GM21360 (cell line): ENCODE data around the gene ABCD3.
"Not testable (repeated sequence)": the region's sequence is repeated elsewhere in the genome, so short reads cannot be mapped to it uniquely, and the experiment has no call there.

ENCODE experiments used
- ATAC-seq: cut with Tn5 transposase; IDR thresholded peaks from one replicate; pipeline ENCODE4 v1.9.1; 2021; ENCODE audit warnings: mild to moderate bottlenecking, moderate library complexity; ENCODE audit not compliant: unreplicated experiment

The ABCD3 gene

DNA sequence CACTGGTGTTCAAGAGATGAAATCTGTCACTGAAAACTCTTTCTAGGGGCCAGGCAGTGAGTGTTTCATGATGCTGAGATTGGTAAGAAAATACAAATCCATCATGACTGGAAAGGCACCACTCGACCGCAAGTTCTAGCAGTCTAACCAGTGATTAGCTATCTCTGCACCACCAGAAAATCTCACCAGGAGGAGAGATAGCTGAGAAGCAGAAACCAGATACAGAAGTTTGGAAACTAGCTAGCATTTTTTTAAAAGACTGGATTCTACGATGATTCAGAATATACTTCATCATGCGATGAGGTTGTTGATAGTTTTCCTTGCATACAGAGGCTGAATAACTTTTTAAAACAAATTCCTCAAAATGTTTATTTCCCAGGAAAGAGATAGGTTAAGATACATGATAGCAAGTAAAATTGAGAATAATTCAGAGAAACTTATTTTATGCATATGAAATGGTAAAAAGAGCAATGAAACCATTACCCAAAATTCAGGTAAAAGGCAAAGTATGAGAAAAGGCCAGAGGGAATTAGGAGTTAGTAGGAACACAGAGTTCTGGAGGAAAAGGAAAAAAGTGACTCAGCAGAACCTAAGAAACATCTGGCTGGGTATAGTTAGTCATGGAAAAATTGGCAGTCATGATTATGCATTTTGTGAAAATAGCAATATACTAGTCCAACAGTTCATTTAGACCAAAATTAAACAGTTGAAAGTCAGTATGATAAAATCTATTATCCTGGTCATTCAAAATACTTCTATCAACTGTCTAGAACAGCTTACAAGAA is 126.7 kb downstream of the ABCD3 start:
- no peak for ATAC-seq

DNA sequence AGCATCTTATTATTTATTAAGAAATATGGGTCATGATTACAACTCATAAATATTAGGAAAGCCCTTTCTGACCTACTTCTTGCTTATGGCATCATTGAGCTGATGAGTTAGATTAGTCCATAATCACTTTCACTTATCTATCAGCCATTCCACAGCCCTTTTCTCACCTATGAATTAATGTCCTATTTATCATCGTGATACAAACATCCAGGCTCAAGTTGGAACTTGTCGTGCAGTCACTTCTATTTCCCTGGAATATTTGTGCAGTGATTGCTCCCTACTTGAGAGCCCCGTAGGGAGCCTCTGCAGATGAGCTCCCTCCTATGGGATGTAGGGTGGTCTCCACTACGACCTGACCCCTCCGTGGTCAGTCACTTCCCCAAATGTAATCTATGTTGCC is 131.5 kb downstream of the ABCD3 start:
- no peak for ATAC-seq

DNA sequence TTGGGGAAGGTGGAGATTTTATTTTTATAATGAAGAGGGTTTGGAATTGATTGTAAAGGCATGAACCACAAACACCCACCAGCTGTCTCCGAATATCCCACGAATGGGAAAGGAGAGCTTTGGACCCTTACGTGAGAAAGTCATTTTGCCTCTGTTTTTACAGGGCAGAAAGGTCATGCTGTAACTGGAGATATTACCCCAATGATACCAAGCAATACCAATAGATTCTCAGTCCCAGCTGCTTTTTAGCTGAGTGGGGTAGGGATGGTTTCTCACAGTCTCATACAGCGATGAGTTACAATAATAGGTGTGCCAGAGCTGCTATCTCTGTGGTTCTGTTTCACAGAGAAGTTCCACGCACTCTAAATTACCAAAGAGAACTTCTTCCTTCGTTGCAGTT is 132.2 kb downstream of the ABCD3 start:
- ATAC-seq = no peak

DNA sequence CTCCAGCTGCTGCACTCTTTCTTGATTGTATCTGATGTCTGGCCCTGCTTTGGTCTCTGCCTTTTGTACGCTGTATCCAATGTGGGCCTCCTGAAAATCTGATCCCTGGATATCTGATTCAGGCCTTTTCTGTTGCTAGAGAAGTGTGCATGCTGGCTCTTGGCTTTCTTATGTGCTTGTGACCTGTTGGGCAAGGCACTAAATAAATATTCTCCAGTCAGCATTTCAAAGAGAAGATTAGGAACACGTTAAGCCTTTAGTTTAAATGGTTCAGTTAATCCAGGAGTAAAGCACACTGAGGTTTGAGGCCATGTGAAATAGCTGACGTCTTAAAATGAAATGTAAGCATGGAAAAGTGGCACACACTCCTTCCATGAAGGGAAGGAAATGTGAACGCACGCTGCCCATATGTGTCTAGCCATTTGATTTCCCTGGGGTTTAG is 132.6 kb downstream of the ABCD3 start:
- ATAC-seq = no peak

DNA sequence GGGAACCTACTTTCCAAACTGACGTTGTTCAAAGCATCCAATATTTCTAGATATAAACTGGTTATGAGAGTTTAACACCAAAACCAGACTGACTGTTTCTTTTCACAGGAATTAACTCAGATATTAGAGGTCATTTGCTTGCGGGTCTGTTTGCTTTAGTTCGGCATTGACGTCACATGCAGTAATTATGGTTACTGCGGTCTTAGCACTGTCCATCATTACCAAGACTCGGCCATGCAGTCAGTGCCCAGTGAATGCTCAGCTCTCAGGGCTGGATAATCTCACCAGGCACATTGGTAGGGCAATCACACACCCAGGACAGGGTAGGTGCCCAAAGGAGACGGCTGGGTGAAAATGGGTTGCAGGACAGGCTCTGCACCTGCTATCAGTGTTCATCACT is 133.3 kb downstream of the ABCD3 start:
- no peak for ATAC-seq

DNA sequence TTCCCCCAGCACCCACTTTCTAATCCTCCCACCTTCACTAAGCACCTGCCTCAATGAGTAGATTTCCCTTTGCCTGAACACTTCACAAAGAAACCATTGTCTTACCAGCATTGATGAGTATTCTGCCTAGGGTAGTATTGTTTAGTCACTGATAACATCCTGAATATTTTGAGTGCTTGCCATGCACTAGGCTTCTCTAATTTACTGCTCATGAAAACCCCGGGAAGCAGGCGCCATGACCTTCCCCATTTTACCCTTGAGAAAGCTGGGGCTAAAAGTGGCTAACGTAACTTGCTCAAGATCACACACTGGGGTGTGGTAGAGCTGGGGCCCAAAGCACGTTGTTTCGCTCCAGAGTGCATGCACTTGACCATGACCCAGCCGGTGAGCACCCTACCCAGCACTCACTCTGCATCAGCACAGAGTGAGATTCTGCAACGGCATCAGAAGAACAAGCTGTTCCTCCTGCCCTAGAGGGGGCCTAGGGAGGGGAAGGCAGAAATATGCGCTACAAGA is 133.9 kb downstream of the ABCD3 start:
- no peak for ATAC-seq

DNA sequence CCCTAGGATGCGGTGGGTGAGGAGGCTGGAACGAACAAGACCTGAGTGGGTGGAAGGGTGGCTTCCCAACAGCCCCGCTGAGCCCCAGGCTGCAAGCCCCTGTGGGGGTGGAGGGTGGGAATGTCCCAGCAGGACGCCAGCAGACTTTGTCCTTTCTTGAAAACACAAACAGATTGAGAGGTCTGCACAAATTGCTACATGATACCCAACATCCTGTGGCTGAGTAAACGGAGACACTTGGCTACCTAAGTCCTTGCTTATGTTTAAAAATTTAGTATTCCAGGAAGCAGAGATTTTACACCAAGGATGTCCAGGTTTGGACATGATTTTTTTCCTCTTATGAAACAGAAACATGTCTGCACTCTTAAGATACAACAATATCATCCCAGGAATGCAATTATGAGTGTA is 135.1 kb downstream of the ABCD3 start:
- no peak for ATAC-seq

DNA sequence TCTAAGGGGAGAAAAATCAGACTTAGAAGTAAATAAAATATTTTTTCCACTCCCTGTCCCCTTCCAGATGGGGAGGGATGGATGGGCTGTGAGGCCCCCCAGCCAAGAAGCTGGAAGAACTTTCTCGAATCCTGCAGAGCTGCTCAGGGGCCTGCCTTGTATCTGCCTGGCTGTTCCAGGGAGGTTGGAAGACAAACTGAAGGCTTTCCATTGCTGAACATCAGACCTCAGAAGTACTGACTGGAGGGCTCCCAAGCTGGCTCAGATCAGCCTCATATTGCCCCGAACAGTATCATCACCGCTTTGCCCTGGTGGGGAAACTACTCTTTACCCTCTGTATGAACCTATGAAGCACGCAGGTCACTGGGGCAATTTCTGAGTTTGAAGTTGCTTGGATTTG is 135.7 kb downstream of the ABCD3 start:
- no peak for ATAC-seq

DNA sequence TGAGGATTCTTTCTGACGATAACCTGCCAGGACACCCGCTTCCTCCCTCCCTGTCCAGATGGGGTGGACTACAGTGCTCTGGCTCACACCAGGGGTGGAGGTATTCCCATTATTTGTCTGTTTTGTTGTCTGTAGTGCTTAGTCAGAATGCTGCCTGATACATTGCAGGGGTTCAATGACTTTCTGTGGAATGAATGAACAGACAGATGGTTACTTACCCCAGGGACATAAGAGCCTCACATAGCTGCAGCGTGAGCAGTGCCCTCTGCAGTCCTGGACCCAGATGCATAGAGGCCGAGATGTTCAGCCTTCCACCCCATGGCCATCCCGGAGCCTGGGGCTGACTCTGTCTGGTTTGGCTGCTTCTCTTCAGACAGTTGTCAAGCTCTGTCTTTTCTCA is 136.4 kb downstream of the ABCD3 start:
- no peak for ATAC-seq

DNA sequence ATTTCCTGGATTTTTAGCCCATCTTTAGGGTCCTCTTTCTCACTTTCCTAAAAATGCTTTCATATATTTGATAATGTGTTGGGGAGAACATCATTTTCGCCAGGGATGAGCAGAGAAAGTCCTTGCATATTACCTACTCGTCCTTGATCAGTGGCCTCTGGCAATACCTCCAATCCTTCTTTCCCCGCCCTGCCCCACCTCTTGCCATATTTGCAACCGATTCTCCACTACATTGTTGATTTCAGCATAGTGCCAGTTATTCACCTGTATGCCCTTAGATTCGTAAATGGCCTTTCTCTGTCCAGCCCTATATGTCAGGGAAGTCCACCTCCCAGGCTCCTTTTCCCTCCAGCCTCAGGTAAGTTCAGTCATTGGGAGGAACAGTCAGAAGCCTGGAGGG is 136.9 kb downstream of the ABCD3 start:
- no peak for ATAC-seq

DNA sequence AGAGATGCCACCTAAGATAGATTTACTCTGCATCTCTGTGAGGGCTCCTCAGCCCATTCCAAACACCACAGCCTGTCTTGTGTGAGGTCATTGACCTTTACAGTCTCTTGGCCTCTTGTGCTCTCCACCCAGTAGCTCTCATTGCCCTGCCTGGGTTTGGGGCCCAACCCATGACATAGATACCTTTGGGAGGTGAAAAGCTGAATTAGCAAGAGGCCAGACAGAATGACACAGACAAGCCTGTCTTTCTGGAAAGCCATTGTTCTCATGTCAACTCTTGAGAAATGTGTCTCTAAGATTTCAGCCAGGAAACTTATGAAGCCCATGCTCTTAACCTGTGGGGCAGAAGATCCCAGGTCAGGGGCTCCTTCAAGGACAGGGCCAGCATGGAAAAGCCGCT is 141.7 kb downstream of the ABCD3 start:
- no peak for ATAC-seq

DNA sequence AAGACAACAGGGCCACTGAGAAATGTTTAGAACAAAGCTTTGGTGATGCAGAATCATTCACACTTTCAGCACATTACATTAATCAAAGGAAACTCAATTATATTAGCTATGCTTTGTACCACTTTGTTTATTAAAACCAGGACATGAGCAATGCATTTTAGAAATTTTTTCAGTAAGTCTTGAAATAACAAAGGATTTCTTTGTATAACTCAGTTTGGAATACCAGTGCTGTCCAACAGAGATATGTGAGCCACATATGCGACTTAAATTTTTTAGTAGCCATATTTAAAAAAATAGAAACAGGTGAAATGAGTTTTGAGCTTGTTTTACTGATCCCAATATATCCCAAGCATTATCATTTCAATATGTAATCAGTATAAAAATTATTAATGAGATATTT is 142.1 kb downstream of the ABCD3 start:
- no peak for ATAC-seq

DNA sequence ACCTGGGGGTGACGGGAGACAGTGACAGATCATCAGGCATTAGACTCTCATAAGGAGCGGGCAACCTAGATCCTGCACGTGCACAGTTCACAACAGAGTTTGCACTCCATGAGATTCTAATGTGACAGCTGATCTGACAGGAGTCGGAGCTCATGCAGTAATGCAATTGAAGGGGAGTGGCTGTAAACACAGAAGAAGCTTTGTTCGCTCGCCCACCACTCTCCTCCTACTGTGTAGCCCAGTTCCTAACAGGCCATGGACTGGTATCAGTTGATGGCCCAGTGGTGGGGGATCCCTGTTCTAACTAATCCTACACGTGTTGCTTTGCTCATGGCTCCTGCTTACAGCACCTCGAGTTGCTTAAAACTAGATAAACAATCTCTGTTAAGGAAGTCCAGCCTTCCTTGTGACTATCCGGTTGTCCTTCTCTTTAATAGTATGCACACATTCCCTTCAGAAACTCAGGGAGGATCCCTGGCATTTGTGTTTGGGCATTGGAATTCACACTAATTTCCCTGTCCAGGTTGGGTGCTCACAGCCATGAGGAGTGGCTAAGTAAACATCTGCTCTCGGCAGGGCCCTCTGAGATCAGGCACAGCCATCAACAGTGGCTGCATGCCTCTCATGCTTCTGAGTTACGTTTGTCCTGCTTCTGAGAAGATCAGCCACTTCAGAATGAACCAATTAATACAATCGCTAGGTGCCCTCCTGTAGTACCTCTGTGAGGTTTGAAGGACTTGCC is 144.5 kb downstream of the ABCD3 start:
- no peak for ATAC-seq

DNA sequence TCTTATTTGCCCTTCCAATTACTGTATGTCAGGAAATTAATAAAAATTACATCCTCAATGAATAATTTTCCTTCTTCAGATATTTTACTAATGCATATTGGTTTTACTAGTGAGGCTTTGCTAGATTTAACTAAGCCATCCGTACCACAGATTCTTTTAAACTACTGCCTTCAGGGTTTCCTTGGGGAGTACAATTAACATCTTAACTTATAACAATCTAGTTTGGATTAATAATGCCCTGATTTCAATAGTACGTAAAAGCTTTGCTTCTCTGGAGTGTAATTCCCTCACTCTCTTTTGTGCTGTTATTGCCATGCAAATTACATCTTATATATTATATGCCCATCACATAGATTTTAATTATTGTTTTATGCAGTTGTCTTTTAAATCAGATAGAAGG is 147.7 kb downstream of the ABCD3 start:
- ATAC-seq = no peak

DNA sequence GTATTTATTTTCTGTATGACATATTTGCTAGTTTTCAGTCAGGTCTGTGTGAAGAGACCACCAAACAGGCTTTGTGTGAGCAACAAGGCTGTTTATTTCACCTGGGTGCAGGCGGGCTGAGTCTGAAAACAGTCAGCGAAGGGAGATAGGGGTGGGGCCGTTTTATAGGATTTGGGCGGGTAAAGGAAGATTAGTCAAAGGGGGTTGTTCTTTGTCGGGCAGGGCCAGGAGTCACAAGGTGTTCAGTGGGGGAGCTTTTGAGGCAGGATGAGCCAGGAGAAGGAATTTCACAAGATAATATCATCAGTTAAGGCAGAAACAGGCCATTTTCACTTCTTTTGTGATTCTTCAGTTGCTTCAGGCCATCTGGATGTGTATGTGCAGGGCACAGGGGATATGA is 148.2 kb downstream of the ABCD3 start:
- ATAC-seq = not testable (repeated sequence)

DNA sequence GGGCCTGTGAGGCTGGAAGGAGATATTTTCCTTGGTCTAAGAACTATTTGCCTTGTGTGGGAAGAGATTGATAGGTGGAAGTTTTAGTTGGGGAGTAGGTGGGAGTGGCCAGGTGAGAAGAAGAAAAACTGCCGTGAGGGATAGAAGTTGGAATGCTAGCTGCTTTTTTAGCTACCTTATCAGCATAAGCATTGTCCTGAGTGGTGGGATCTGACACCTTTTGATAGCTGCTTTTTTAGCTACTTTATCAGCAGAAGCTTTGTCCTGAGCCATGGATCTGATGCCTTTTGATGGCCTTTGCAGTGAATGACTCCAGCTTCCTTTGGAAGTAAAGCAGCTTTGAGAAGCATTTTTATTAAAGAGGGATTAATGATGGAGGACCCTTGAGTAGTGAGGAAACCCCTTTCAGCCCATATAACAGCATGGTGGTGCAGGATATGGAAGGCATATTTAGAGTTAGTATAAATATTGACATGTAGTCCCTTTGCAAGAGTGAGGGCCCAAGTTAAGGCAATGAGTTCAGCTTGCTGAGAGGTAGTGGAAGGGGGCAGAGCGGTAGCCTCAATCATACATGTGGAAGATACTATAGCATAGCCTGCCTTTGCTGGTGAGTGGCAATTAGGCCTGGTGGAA is 149.9 kb downstream of the ABCD3 start:
- ATAC-seq = not testable (repeated sequence)
